Type B pancreatic cell (in vitro differentiated cells): Measurements from ENCODE around the gene PTPRR. TPM values are rescaled to one million over a fixed set of nuclear protein-coding genes. Genes with fewer than 3 reads are reported as not detected.

Source experiments
- DNase-seq: peaks from one replicate; pipeline ENCODE4 v3.0.0; 2021; ENCODE audit warnings: mixed read lengths; ENCODE audit not compliant: unreplicated experiment; ENCODE audit errors: extremely low spot score
- H3K27ac Mint-ChIP-seq: 2 replicates; pipeline ENCODE4 v1.8.0; 2021; ENCODE audit warnings: mild to moderate bottlenecking, mixed read lengths
- H3K27me3 Mint-ChIP-seq: 2 replicates; pipeline ENCODE4 v1.8.0; 2021; ENCODE audit warnings: mixed read lengths
- H3K36me3 Mint-ChIP-seq: 2 replicates; pipeline ENCODE4 v1.8.0; 2021; ENCODE audit warnings: mixed read lengths
- H3K4me1 Mint-ChIP-seq: one replicate; pipeline ENCODE4 v1.8.0; 2021; ENCODE audit warnings: mixed read lengths; ENCODE audit not compliant: unreplicated experiment
- H3K4me3 Mint-ChIP-seq: 2 replicates; pipeline ENCODE4 v1.8.0; 2021; ENCODE audit warnings: mild to moderate bottlenecking, mixed read lengths
- H3K9me3 Mint-ChIP-seq: 2 replicates; pipeline ENCODE4 v1.8.0; 2021; ENCODE audit warnings: mixed read lengths
- CTCF ChIP-seq: fragments of 200-600 bp; sonication (generic); conservative IDR thresholded peaks from 2 replicates; pipeline ENCODE4 v1.5.0; 2021; ENCODE audit warnings: antibody characterized with exemption, mild to moderate bottlenecking
- total RNA-seq: library from RNA; stranded (reverse); gene quantifications from 2 replicates; pipeline ENCODE4 v1.2.1, GENCODE V29; 2021; ENCODE audit warnings: low replicate concordance

PTPRR gene
- total RNA-seq, 1 donor from 2014 or later = 0.77 TPM

- Mint-ChIP-seq H3K36me3 (no peaks in the 10 kb centered on the region), H3K4me1 (peaks cover 5% of the 10 kb centered on the region), H3K27me3 (no peaks in the 10 kb centered on the region), H3K4me3 (no peak overlapping the region), H3K9me3 (no peaks in the 10 kb centered on the region), H3K27ac (no peak overlapping the region)
- no peak for DNase-seq
- no peak for TF ChIP-seq CTCF
Measured at GRCh38 chr12:70759161-70759918, 161.2 kb downstream of the PTPRR start.

GRCh38 chr12:70758494-70758845 is 162.1 kb downstream of the PTPRR start:
- Mint-ChIP-seq H3K9me3 (no peaks in the 10 kb centered on the region), H3K36me3 (no peaks in the 10 kb centered on the region), H3K27ac (no peak overlapping the region), H3K27me3 (peaks cover 4% of the 10 kb centered on the region), H3K4me1 (peaks cover 5% of the 10 kb centered on the region), H3K4me3 (no peak overlapping the region)
- TF ChIP-seq CTCF = no peak
- no peak for DNase-seq

GRCh38 chr12:70757830-70758493 is 162.6 kb downstream of the PTPRR start:
- Mint-ChIP-seq H3K36me3 (no peaks in the 10 kb centered on the region), H3K27ac (no peak overlapping the region), H3K4me3 (no peak overlapping the region), H3K9me3 (no peaks in the 10 kb centered on the region), H3K27me3 (peaks cover 4% of the 10 kb centered on the region), H3K4me1 (peaks cover 5% of the 10 kb centered on the region)
- no peak for DNase-seq
- no peak for TF ChIP-seq CTCF

- Mint-ChIP-seq H3K4me1 (peaks cover 5% of the 10 kb centered on the region), H3K27ac (no peak overlapping the region), H3K27me3 (peaks cover 4% of the 10 kb centered on the region), H3K4me3 (no peak overlapping the region), H3K9me3 (no peaks in the 10 kb centered on the region), H3K36me3 (no peaks in the 10 kb centered on the region)
- TF ChIP-seq CTCF = no peak
- DNase-seq = no peak
Measured at GRCh38 chr12:70756791-70757190, 163.7 kb downstream of the PTPRR start.

GRCh38 chr12:70756118-70756517 is 164.4 kb downstream of the PTPRR start:
- TF ChIP-seq CTCF = no peak
- no peaks in the 10 kb centered on the region for H3K9me3 Mint-ChIP-seq
- H3K4me3 Mint-ChIP-seq = no peak overlapping the region
- H3K27me3 Mint-ChIP-seq = peaks cover 7% of the 10 kb centered on the region
- no peak for DNase-seq
- no peaks in the 10 kb centered on the region for H3K36me3 Mint-ChIP-seq
- peaks cover 5% of the 10 kb centered on the region for H3K4me1 Mint-ChIP-seq
- H3K27ac Mint-ChIP-seq = no peak overlapping the region
